Measurements from ENCODE around the gene TAS2R14.

DNA sequence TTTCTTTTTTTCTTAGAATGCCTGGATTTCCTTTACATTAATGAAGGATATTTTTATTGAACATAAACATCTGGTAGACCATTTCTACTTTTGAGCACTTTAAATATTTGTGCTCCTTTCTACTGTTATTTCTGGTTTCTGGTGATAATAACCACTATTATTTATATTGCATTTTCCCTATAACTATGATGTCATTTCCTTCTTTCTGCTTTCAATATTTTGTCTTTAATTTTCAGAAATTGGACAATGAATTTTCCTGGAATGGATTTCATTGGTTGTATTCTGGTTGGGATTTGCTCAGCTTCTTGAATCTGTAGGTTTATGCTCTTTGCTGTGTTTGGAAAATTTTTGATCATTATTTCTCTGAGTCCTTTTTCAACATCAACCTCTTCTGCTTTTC lies 49.8 kb downstream of the TAS2R14 start:
- TF ChIP-seq, protein P1, sequence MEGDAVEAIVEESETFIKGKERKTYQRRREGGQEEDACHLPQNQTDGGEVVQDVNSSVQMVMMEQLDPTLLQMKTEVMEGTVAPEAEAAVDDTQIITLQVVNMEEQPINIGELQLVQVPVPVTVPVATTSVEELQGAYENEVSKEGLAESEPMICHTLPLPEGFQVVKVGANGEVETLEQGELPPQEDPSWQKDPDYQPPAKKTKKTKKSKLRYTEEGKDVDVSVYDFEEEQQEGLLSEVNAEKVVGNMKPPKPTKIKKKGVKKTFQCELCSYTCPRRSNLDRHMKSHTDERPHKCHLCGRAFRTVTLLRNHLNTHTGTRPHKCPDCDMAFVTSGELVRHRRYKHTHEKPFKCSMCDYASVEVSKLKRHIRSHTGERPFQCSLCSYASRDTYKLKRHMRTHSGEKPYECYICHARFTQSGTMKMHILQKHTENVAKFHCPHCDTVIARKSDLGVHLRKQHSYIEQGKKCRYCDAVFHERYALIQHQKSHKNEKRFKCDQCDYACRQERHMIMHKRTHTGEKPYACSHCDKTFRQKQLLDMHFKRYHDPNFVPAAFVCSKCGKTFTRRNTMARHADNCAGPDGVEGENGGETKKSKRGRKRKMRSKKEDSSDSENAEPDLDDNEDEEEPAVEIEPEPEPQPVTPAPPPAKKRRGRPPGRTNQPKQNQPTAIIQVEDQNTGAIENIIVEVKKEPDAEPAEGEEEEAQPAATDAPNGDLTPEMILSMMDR (IDR thresholded peaks at IDR 0.05) = no peak
- TF ChIP-seq POLR2AphosphoS5 (IDR thresholded peaks at IDR 0.05) (no peak), POLR2A (IDR thresholded peaks at IDR 0.05) (no peak)
